Neuronal stem cell (in vitro differentiated cells): ENCODE measurements around the gene NDUFS3.
"Not testable (repeated sequence)": the region's sequence is repeated elsewhere in the genome, so short reads cannot be mapped to it uniquely, and the experiment has no call there.

Source experiments
- DNase-seq: peaks from one replicate; pipeline ENCODE4 v3.0.0-alpha.2; 2013; ENCODE audit warnings: low spot score
- H2AFZ ChIP-seq: one replicate; pipeline ENCODE4 v1.6.1; 2013; ENCODE audit warnings: mild to moderate bottlenecking, low read length, inconsistent platforms
- H2AK5ac ChIP-seq: 2 replicates; pipeline ENCODE4 v1.6.1; 2013; ENCODE audit warnings: low read depth, mild to moderate bottlenecking, inconsistent platforms, low read length, moderate library complexity, mixed read lengths
- H2BK120ac ChIP-seq: 2 replicates; pipeline ENCODE4 v1.6.1; 2013; ENCODE audit warnings: low read depth, mild to moderate bottlenecking, inconsistent platforms, low read length, moderate library complexity, mixed read lengths
- H2BK12ac ChIP-seq: one replicate; pipeline ENCODE4 v1.6.1; 2013; ENCODE audit warnings: low read length, inconsistent platforms
- H2BK15ac ChIP-seq: 2 replicates; pipeline ENCODE4 v1.6.1; 2013; ENCODE audit warnings: mild to moderate bottlenecking, low read length, inconsistent platforms, mixed read lengths
- H2BK5ac ChIP-seq: one replicate; pipeline ENCODE4 v1.6.1; 2013; ENCODE audit warnings: inconsistent platforms, mild to moderate bottlenecking, low read length, moderate library complexity
- H3K14ac ChIP-seq: one replicate; pipeline ENCODE4 v1.6.1; 2013; ENCODE audit warnings: low read length, inconsistent platforms
- H3K18ac ChIP-seq: 2 replicates; pipeline ENCODE4 v1.6.1; 2013; ENCODE audit warnings: low read length, inconsistent platforms
- H3K23ac ChIP-seq: 2 replicates; pipeline ENCODE4 v1.6.1; 2013; ENCODE audit warnings: low read depth, mild to moderate bottlenecking, mixed read lengths, low read length, inconsistent platforms; ENCODE audit not compliant: poor library complexity
- H3K27ac ChIP-seq: replicated peaks from 3 replicates; pipeline ENCODE4 v1.5.1; 2013; ENCODE audit warnings: low read length, inconsistent platforms
- H3K27me3 ChIP-seq, 3 experiments: 2 replicates each; pipeline ENCODE4 v1.6.1; 2013; ENCODE audit warnings: low read length in 3 of 3, mild to moderate bottlenecking in 2 of 3, inconsistent platforms in 1 of 3, low read depth in 1 of 3, mixed read lengths in 1 of 3, moderate library complexity in 1 of 3; ENCODE audit not compliant: control insufficient read depth in 3 of 3, insufficient read depth in 3 of 3
- H3K36me3 ChIP-seq, 2 donors: replicated peaks in 1 of 2; 2 replicates each; pipeline ENCODE4 v1.6.1; 2013; ENCODE audit warnings: low read length in 2 of 2; ENCODE audit not compliant: control insufficient read depth in 2 of 2, insufficient read depth in 2 of 2
- H3K4ac ChIP-seq: 2 replicates; pipeline ENCODE4 v1.6.1; 2013; ENCODE audit warnings: inconsistent platforms, mild to moderate bottlenecking, low read length, moderate library complexity
- H3K4me1 ChIP-seq, 2 donors: 1 replicate in 1 of 2; 2 replicates in 1 of 2; pipeline ENCODE4 v1.6.1; 2013; ENCODE audit warnings: low read length in 2 of 2, low read depth in 1 of 2; ENCODE audit not compliant: control insufficient read depth in 2 of 2, insufficient read depth in 1 of 2
- H3K4me2 ChIP-seq: one replicate; pipeline ENCODE4 v1.6.1; 2013; ENCODE audit warnings: mild to moderate bottlenecking, low read length, inconsistent platforms; ENCODE audit not compliant: insufficient read depth, poor library complexity, severe bottlenecking
- H3K4me3 ChIP-seq, 2 donors: 2 replicates each; pipeline ENCODE4 v1.5.1; 2013; ENCODE audit warnings: low read length in 2 of 2, mild to moderate bottlenecking in 2 of 2, inconsistent platforms in 1 of 2, moderate library complexity in 1 of 2
- H3K79me1 ChIP-seq: one replicate; pipeline ENCODE4 v1.6.1; 2013; ENCODE audit warnings: low read depth, mild to moderate bottlenecking, inconsistent platforms, low read length, moderate library complexity
- H3K9ac ChIP-seq: one replicate; pipeline ENCODE4 v1.6.1; 2013; ENCODE audit warnings: mild to moderate bottlenecking, low read depth, low read length, inconsistent platforms; ENCODE audit not compliant: poor library complexity
- H3K9me3 ChIP-seq, 2 donors: replicated peaks in 1 of 2; 2 replicates each; pipeline versions ENCODE3 to v1.6.1; 2013; ENCODE audit warnings: low read length in 2 of 2, mild to moderate bottlenecking in 2 of 2, inconsistent platforms in 1 of 2, low read depth in 1 of 2, mixed read lengths in 1 of 2, moderate library complexity in 1 of 2; ENCODE audit not compliant: control insufficient read depth in 2 of 2, insufficient read depth in 1 of 2
- H4K8ac ChIP-seq: one replicate; pipeline ENCODE4 v1.6.1; 2013; ENCODE audit warnings: low read depth, mild to moderate bottlenecking, inconsistent platforms, low read length, moderate library complexity
- H4K91ac ChIP-seq: one replicate; pipeline ENCODE4 v1.6.1; 2013; ENCODE audit warnings: low read length, low read depth, mild to moderate bottlenecking, inconsistent platforms; ENCODE audit not compliant: poor library complexity
- WGBS, 2 donors: extraction: QIAGEN DNeasy Blood & Tissue Kit; methylation state at CpG; one replicate each; pipeline ENCODE4 v1.1.7; 2013; ENCODE audit warnings: missing lambda C conversion rate in 2 of 2, mixed read lengths in 1 of 2; ENCODE audit not compliant: insufficient read length in 2 of 2, insufficient replicate concordance in 1 of 2; ENCODE audit errors: extremely low coverage in 2 of 2; 5-methylcytosine and 5-hydroxymethylcytosine counted together

The NDUFS3 gene

DNA sequence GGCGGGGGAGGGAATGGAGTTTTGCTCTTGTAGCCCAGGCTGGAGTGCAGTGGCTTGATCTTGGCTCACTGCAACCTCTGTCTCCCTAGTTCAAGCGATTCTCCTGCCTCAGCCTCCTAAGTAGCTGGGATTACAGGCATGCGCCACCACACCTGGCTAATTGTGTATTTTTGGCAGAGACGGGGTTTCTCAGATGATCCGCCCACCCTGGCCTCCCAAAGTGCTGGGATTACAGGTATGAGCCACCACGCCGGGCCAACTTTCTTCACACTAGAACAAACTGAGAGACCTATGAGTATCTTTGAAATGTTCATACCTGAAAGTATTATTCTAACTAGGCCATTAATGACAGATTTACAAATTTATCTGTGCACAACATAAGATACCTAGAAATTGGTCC lies 32.6 kb upstream of the NDUFS3 start:
- H3K23ac ChIP-seq, H2AFZ ChIP-seq, H3K4ac ChIP-seq, H3K27me3 ChIP-seq, H2BK15ac ChIP-seq, H2BK5ac ChIP-seq, H3K4me3 ChIP-seq, H3K9ac ChIP-seq, H2BK120ac ChIP-seq, H3K4me2 ChIP-seq, H3K79me1 ChIP-seq, H4K8ac ChIP-seq, H2BK12ac ChIP-seq, H4K91ac ChIP-seq, H3K14ac ChIP-seq, H3K18ac ChIP-seq, H3K4me1 ChIP-seq, H3K27ac ChIP-seq, H3K9me3 ChIP-seq, DNase-seq, H2AK5ac ChIP-seq: not testable (repeated sequence)
- no CpG with 5 or more reads among the region's 7 CpGs for WGBS, 2 donors
- peaks cover 0 to 73% of the 10 kb centered on the region in 2 donors for H3K36me3 ChIP-seq

DNA sequence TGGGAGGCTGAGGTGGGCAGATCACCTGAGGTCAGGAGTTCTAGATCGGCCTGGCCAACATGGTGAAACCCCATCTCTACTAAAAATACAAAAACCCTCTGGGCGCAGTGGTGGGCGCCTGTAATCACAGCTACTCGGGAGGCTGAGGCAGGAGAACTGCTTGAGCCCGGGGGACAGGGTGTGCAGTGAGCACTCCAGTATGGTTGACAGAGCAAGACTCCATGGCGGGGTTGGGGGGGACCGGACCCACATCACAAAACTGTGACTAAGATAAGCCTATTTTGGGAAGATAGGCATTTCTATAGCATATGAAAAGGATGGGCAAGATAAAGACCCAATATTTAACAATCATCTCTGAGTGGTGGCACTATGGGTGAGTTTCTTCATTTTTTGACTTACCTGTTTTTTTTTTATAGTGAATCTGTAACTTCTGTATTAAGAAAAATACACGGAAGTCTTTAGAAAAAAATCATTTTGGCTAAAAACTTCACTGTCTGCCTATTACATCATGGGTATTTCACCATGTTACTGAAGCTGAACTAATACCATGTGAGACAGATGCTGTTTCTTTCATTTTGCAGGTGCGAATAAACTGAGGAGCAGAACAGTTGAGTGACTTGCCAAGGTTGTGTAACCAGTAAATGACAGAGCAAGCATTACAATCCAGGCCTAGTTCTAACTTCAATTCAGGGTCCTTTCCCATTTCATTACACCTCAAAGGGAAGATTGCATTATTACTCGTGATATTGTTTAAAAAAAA lies 28.4 kb upstream of the NDUFS3 start:
- Histone ChIP-seq H3K4me2 (no peak overlapping the region), H2BK12ac (no peak overlapping the region), H4K8ac (no peak overlapping the region), H3K4me1 (peaks cover 4 to 14% of the 10 kb centered on the region in 2 donors), H3K9ac (no peak overlapping the region), H3K14ac (no peak overlapping the region), H2BK120ac (no peak overlapping the region), H2BK15ac (no peak overlapping the region), H3K36me3 (peaks cover 0 to 52% of the 10 kb centered on the region in 2 donors), H3K27ac (no peak overlapping the region), H2AK5ac (no peak overlapping the region), H2AFZ (no peak overlapping the region), H3K27me3 (no peaks in the 10 kb centered on the region), H3K9me3 (no peaks in the 10 kb centered on the region), H4K91ac (no peak overlapping the region), H3K23ac (no peak overlapping the region), H3K4ac (no peak overlapping the region), H3K18ac (no peak overlapping the region), H2BK5ac (no peak overlapping the region), H3K79me1 (peaks cover 8% of the 10 kb centered on the region), H3K4me3 (no peak overlapping the region)
- WGBS, 2 donors = no CpG with 5 or more reads among the region's 10 CpGs
- no peak for DNase-seq

DNA sequence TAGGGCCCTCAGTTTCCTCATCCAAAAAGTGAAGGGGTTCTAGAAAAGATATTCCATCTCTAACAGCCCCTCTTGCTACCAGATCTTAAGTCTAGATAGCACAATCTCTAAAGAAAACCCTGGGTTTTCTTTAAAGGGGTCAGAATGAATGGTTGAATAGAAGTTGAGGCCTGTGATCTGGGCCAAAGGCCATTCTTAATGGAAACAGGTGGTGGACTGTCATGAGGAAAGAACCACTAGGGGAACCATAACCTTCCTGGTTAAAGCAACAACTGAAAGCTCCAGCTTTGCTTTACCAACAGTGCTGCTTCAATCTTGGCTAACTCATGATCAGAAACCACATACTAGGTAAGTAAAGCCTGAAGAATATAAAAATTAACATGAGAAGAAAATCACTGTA lies 27.8 kb upstream of the NDUFS3 start:
- H2AFZ ChIP-seq = no peak overlapping the region
- no peaks in the 10 kb centered on the region for H3K9me3 ChIP-seq
- H3K79me1 ChIP-seq = peaks cover 8% of the 10 kb centered on the region
- no peak overlapping the region for H3K27ac ChIP-seq
- no peak overlapping the region for H3K18ac ChIP-seq
- peaks cover 0 to 50% of the 10 kb centered on the region in 2 donors for H3K36me3 ChIP-seq
- no peak overlapping the region for H3K4me2 ChIP-seq
- no peak overlapping the region for H2AK5ac ChIP-seq
- H3K9ac ChIP-seq = no peak overlapping the region
- no peak for DNase-seq
- no peak overlapping the region for H2BK120ac ChIP-seq
- H3K4ac ChIP-seq = no peak overlapping the region
- H4K8ac ChIP-seq = no peak overlapping the region
- peaks cover 4 to 14% of the 10 kb centered on the region in 2 donors for H3K4me1 ChIP-seq
- no peaks in the 10 kb centered on the region for H3K27me3 ChIP-seq
- H2BK15ac ChIP-seq = no peak overlapping the region
- H3K23ac ChIP-seq = no peak overlapping the region
- H3K4me3 ChIP-seq = peak overlapping the region in 1 of 2 donors; percentile 98
- H2BK12ac ChIP-seq = no peak overlapping the region
- H4K91ac ChIP-seq = no peak overlapping the region
- H2BK5ac ChIP-seq = no peak overlapping the region
- no peak overlapping the region for H3K14ac ChIP-seq

GRCh38 chr11:47552056-47552565 lies 26.8 kb upstream of the NDUFS3 start:
- H3K4me3 ChIP-seq = peak overlapping the region; percentile 87 to 98
- H3K79me1 ChIP-seq = peaks cover 5% of the 10 kb centered on the region
- H3K9me3 ChIP-seq = no peaks in the 10 kb centered on the region
- peak overlapping the region; percentile 63 for H3K27ac ChIP-seq
- H4K91ac ChIP-seq = no peak overlapping the region
- H3K36me3 ChIP-seq = peaks cover 0 to 42% of the 10 kb centered on the region in 2 donors
- DNase-seq = no peak
- no peak overlapping the region for H4K8ac ChIP-seq
- no peak overlapping the region for H3K4ac ChIP-seq
- peak overlapping the region; percentile 99 for H3K18ac ChIP-seq
- H2AK5ac ChIP-seq = peak overlapping the region; percentile 97
- peak overlapping the region; percentile 40 for H2BK15ac ChIP-seq
- WGBS, 2 donors = no CpG with 5 or more reads among the region's 22 CpGs
- no peak overlapping the region for H2BK120ac ChIP-seq
- peak overlapping the region; percentile 90 for H3K4me2 ChIP-seq
- no peak overlapping the region for H2BK12ac ChIP-seq
- peak overlapping the region; percentile 99 for H3K9ac ChIP-seq
- peaks cover 4 to 14% of the 10 kb centered on the region in 2 donors for H3K4me1 ChIP-seq
- H3K14ac ChIP-seq = peak overlapping the region; percentile 65
- peak overlapping the region; percentile 98 for H2BK5ac ChIP-seq
- H3K23ac ChIP-seq = peak overlapping the region; percentile 29
- peak overlapping the region; percentile 94 for H2AFZ ChIP-seq
- H3K27me3 ChIP-seq = no peaks in the 10 kb centered on the region
